Fibroblast of pulmonary artery (primary cell): ENCODE measurements around the gene LSAMP.

Experiments used
- DNase-seq: peaks from one replicate; pipeline ENCODE4 v3.0.0-alpha.2; 2010; ENCODE audit warnings: low read depth
- H3K4me3 ChIP-seq: replicated peaks from 2 replicates; pipeline ENCODE4 v1.5.1; 2011; ENCODE audit warnings: low read depth, mild to moderate bottlenecking, control low read depth, low read length, moderate library complexity
- TF ChIP-seq, protein P1 (sequence below): IDR thresholded peaks from 2 replicates; pipeline ENCODE4 v1.5.1; 2011; ENCODE audit warnings: mild to moderate bottlenecking, control low read depth, low read length, inconsistent platforms; ENCODE audit errors: missing control alignments

The LSAMP gene

GRCh38 chr3:116035429-116035828 is 409.9 kb downstream of the LSAMP start:
- TF ChIP-seq, protein P1, sequence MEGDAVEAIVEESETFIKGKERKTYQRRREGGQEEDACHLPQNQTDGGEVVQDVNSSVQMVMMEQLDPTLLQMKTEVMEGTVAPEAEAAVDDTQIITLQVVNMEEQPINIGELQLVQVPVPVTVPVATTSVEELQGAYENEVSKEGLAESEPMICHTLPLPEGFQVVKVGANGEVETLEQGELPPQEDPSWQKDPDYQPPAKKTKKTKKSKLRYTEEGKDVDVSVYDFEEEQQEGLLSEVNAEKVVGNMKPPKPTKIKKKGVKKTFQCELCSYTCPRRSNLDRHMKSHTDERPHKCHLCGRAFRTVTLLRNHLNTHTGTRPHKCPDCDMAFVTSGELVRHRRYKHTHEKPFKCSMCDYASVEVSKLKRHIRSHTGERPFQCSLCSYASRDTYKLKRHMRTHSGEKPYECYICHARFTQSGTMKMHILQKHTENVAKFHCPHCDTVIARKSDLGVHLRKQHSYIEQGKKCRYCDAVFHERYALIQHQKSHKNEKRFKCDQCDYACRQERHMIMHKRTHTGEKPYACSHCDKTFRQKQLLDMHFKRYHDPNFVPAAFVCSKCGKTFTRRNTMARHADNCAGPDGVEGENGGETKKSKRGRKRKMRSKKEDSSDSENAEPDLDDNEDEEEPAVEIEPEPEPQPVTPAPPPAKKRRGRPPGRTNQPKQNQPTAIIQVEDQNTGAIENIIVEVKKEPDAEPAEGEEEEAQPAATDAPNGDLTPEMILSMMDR: no peak
- DNase-seq: no peak

DNA sequence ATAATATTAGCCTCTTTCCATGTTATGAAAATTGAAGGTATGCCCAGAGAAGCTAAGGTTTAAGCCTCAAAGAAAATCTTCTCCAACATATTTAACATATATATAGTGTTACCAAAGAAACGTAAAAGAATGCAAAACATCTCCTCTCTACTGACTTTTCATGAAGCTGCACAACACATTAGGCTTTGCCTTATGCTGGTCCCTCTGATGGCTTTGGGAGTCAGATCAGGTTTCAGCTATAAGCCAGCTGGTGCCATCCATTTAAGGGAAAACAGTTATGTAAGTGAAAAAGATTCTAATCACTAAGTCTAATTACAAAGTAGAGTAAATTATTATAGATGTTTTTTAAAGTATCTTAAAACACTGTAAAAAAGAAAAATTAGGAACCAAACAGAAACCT is 410.5 kb downstream of the LSAMP start:
- TF ChIP-seq, protein P1: no peak
- DNase-seq: no peak
- no peak overlapping the region for H3K4me3 ChIP-seq

More at GRCh38 chr3:116035429-116035828, 409.9 kb downstream of the LSAMP start:
- H3K4me3 ChIP-seq: no peak overlapping the region

GRCh38 chr3:116034086-116034485 is 411.2 kb downstream of the LSAMP start:
- no peak overlapping the region for H3K4me3 ChIP-seq
- TF ChIP-seq, protein P1: no peak
- DNase-seq: no peak

- TF ChIP-seq, protein P1: no peak
- DNase-seq: no peak
These were observed 411.8 kb downstream of the LSAMP start for GRCh38 chr3:116033516-116033915.

GRCh38 chr3:116032176-116032575 is 413.1 kb downstream of the LSAMP start:
- TF ChIP-seq, protein P1: no peak
- H3K4me3 ChIP-seq: no peak overlapping the region
- DNase-seq: no peak

More at GRCh38 chr3:116033516-116033915, 411.8 kb downstream of the LSAMP start:
- H3K4me3 ChIP-seq: no peak overlapping the region

- TF ChIP-seq, protein P1: no peak
- no peak for DNase-seq
- no peak overlapping the region for H3K4me3 ChIP-seq
These were observed 415.0 kb downstream of the LSAMP start for GRCh38 chr3:116030131-116030850.

DNA sequence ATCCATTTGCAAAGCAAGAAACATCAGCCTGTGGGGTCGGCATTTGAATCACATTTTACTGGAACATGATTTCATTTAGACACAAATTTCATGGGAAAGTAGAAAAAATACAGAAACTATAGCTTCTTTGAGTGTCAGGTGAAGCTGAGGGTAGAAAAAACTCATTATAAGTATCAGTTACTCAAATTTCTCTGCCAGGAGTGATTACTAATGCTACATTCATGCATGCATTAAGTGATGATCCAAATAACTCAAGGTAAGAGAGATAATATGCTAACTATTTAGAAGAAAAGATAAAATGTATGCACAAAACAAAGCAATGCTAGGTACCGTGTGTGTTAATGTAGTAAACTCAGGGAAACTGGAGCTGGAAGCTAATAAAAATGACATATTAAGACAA is 416.0 kb downstream of the LSAMP start:
- no peak overlapping the region for H3K4me3 ChIP-seq
- DNase-seq: no peak
- TF ChIP-seq, protein P1: no peak
